ENCODE data around the gene ITPRIP. TPM values are rescaled to one million over a fixed set of nuclear protein-coding genes. Genes with fewer than 3 reads are reported as not detected.

Gene ITPRIP
- total RNA-seq, 1 experiment from 2014 or later, result 22.5 TPM

- Histone ChIP-seq H2AK5ac (ENCODE audit: insufficient read length, low read length) (no peak overlapping the region), H3T11ph (ENCODE audit: low read length) (no peak overlapping the region), H3K9ac (ENCODE audit: extremely low read depth, insufficient read length, low read length) (no peak overlapping the region), H3K27me3 (ENCODE audit: insufficient read depth, low read length) (no peaks in the 10 kb centered on the region), H3K14ac (ENCODE audit: insufficient read depth, low read length) (no peak overlapping the region), H3K4ac (ENCODE audit: low read depth, low read length) (no peak overlapping the region), H3K18ac (ENCODE audit: insufficient read length, low read depth, low read length) (no peak overlapping the region), H3K9me3 (ENCODE audit: control insufficient read depth, low read depth, low read length) (no peaks in the 10 kb centered on the region), H2BK120ac (ENCODE audit: low read depth, low read length, poor library complexity, severe bottlenecking) (no peak overlapping the region), H3K27ac (ENCODE audit: insufficient read length, low read depth, low read length) (no peak overlapping the region), H2BK5ac (ENCODE audit: insufficient read length, low read length) (no peak overlapping the region), H3K79me2 (ENCODE audit: insufficient read depth, low read length) (no peaks in the 10 kb centered on the region; the same call in 1 of the 2 replicates), H2BK12ac (ENCODE audit: insufficient read length, low read depth, low read length) (no peak overlapping the region), H3K4me2 (ENCODE audit: insufficient read depth, insufficient read length, low read length) (no peak overlapping the region), H3K79me1 (ENCODE audit: insufficient read depth, low read depth, low read length, poor library complexity, severe bottlenecking) (no peaks in the 10 kb centered on the region), H4K8ac (replicated peaks; ENCODE audit: insufficient read length, low read depth, low read length) (no peak overlapping the region), H3K23ac (ENCODE audit: insufficient read length, low read depth, low read length) (no peak overlapping the region), H3K4me1 (ENCODE audit: insufficient read depth, low read length) (no peaks in the 10 kb centered on the region), H4K20me1 (ENCODE audit: control insufficient read depth, insufficient read depth, insufficient read length) (no peaks in the 10 kb centered on the region), H3K23me2 (ENCODE audit: insufficient read length, low read depth, low read length, poor library complexity, severe bottlenecking) (no peaks in the 10 kb centered on the region), H4K91ac (ENCODE audit: insufficient read length, low read depth, low read length) (no peak overlapping the region), H3K56ac (ENCODE audit: insufficient read length, low read depth, low read length) (no peak overlapping the region), H2AFZ (ENCODE audit: low read length) (no peak overlapping the region), H2BK15ac (ENCODE audit: low read depth, low read length) (no peak overlapping the region), H4K5ac (ENCODE audit: insufficient read length, low read depth, low read length) (no peak overlapping the region), H2BK20ac (ENCODE audit: low read depth, low read length, poor library complexity, severe bottlenecking) (no peak overlapping the region)
- WGBS (ENCODE audit: extremely low coverage, insufficient read length, low lambda C conversion rate), result no CpG with 5 or more reads among the region's 15 CpGs
- H3K27ac Mint-ChIP-seq, result peak overlapping the region in 1 of 3 experiments; percentile 93; a peak in 2 of 7 replicates
- no peak for DNase-seq
- H3K4me1 Mint-ChIP-seq, result peaks cover 15% of the 10 kb centered on the region in 2 experiments
- H3K9me3 Mint-ChIP-seq, result no peaks in the 10 kb centered on the region
- no peaks in the 10 kb centered on the region for H3K27me3 Mint-ChIP-seq (ENCODE audit: low read depth)
- TF ChIP-seq CTCF (conservative IDR thresholded peaks at IDR 0.05), result no peak
- peaks cover 17 to 34% (median 33%) of the 10 kb centered on the region in 3 experiments; a peak in 6 of 7 replicates for H3K36me3 Mint-ChIP-seq (ENCODE audit: insufficient read depth in 1 of 3, low read depth in 3 of 3)
- no peak overlapping the region for H3K4me3 Mint-ChIP-seq
Measured at GRCh38 chr10:104309980-104310978, 28.0 kb downstream of the ITPRIP start.
